DND-41 (cell line): ENCODE data around the gene TGM3.

Source experiments
- ATAC-seq: fragments of 200-7000 bp; cut with Tn5 transposase; 3 replicates; pipeline ENCODE4 v1.9.1; 2021; ENCODE audit warnings: low read depth; ENCODE audit not compliant: insufficient read depth
- DNase-seq: peaks from one replicate; pipeline ENCODE4 v3.0.0-alpha.2; 2020
- H2AFZ ChIP-seq: 2 replicates; pipeline ENCODE4 v1.6.0; 2012; ENCODE audit warnings: low read depth, low read length
- H3K27ac ChIP-seq: 2 replicates; pipeline ENCODE4 v1.5.1; 2012; ENCODE audit warnings: low read length, inconsistent platforms
- H3K27me3 ChIP-seq: fragments of 200-600 bp; sonication (generic); 2 replicates; pipeline ENCODE4 v1.6.0; 2012; ENCODE audit warnings: low read length, mild to moderate bottlenecking, inconsistent platforms; ENCODE audit not compliant: insufficient read depth, poor library complexity
- H3K36me3 ChIP-seq: 2 replicates; pipeline ENCODE4 v1.5.1; 2012; ENCODE audit warnings: low read length, inconsistent platforms; ENCODE audit not compliant: insufficient read depth
- H3K4me1 ChIP-seq: 2 replicates; pipeline ENCODE4 v1.5.1; 2012; ENCODE audit warnings: mild to moderate bottlenecking, low read length; ENCODE audit not compliant: insufficient read depth
- H3K4me2 ChIP-seq: 2 replicates; pipeline ENCODE4 v1.6.0; 2012; ENCODE audit warnings: mild to moderate bottlenecking, moderate library complexity, low read length, inconsistent platforms; ENCODE audit not compliant: insufficient read depth
- H3K4me3 ChIP-seq, 2 experiments: fragments of 200-600 bp in 1 of 2; shearing (Covaris generic) in 1 of 2; 2 replicates each; pipeline ENCODE4 v1.5.1; 2012 to 2016; ENCODE audit warnings: inconsistent platforms in 2 of 2, low read length in 2 of 2, mild to moderate bottlenecking in 2 of 2, low read depth in 1 of 2, moderate library complexity in 1 of 2
- H3K79me2 ChIP-seq: 2 replicates; pipeline ENCODE4 v1.6.0; 2012; ENCODE audit warnings: low read length, inconsistent platforms; ENCODE audit not compliant: insufficient read depth
- H3K9ac ChIP-seq: 2 replicates; pipeline ENCODE4 v1.6.0; 2012; ENCODE audit warnings: low read depth, mild to moderate bottlenecking, inconsistent platforms, low read length, moderate library complexity
- H3K9me3 ChIP-seq: 2 replicates; pipeline ENCODE4 v1.5.1; 2012; ENCODE audit warnings: low read length, moderate library complexity, mild to moderate bottlenecking, inconsistent platforms; ENCODE audit not compliant: insufficient read depth, severe bottlenecking
- H4K20me1 ChIP-seq: 2 replicates; pipeline ENCODE4 v1.6.0; 2012; ENCODE audit warnings: low read length; ENCODE audit not compliant: insufficient read depth
- EZH2 ChIP-seq: IDR thresholded peaks from 3 replicates; pipeline ENCODE4 v1.6.1; 2012; ENCODE audit warnings: borderline replicate concordance, low read depth, mild to moderate bottlenecking, moderate library complexity, low read length, inconsistent platforms; ENCODE audit not compliant: severe bottlenecking
- TF ChIP-seq, protein P1 (sequence below): IDR thresholded peaks from 2 replicates; pipeline ENCODE4 v1.5.1; 2012; ENCODE audit warnings: borderline replicate concordance, low read length, moderate library complexity, mild to moderate bottlenecking; ENCODE audit not compliant: poor library complexity, severe bottlenecking; ENCODE audit errors: extremely low read depth

The TGM3 gene

GRCh38 chr20:2313316-2313715 is 17.5 kb downstream of the TGM3 start:
- Histone ChIP-seq H3K4me2 (no peak overlapping the region), H2AFZ (no peak overlapping the region), H3K79me2 (no peaks in the 10 kb centered on the region), H3K4me3 (no peak overlapping the region), H3K9me3 (no peaks in the 10 kb centered on the region), H3K27me3 (peaks cover 5% of the 10 kb centered on the region), H3K4me1 (no peaks in the 10 kb centered on the region), H3K36me3 (no peaks in the 10 kb centered on the region), H4K20me1 (no peaks in the 10 kb centered on the region), H3K9ac (no peak overlapping the region), H3K27ac (no peak overlapping the region)
- ATAC-seq (no peak), DNase-seq (no peak)
- TF ChIP-seq, protein P1, sequence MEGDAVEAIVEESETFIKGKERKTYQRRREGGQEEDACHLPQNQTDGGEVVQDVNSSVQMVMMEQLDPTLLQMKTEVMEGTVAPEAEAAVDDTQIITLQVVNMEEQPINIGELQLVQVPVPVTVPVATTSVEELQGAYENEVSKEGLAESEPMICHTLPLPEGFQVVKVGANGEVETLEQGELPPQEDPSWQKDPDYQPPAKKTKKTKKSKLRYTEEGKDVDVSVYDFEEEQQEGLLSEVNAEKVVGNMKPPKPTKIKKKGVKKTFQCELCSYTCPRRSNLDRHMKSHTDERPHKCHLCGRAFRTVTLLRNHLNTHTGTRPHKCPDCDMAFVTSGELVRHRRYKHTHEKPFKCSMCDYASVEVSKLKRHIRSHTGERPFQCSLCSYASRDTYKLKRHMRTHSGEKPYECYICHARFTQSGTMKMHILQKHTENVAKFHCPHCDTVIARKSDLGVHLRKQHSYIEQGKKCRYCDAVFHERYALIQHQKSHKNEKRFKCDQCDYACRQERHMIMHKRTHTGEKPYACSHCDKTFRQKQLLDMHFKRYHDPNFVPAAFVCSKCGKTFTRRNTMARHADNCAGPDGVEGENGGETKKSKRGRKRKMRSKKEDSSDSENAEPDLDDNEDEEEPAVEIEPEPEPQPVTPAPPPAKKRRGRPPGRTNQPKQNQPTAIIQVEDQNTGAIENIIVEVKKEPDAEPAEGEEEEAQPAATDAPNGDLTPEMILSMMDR: no peak
- TF ChIP-seq EZH2: no peak

DNA sequence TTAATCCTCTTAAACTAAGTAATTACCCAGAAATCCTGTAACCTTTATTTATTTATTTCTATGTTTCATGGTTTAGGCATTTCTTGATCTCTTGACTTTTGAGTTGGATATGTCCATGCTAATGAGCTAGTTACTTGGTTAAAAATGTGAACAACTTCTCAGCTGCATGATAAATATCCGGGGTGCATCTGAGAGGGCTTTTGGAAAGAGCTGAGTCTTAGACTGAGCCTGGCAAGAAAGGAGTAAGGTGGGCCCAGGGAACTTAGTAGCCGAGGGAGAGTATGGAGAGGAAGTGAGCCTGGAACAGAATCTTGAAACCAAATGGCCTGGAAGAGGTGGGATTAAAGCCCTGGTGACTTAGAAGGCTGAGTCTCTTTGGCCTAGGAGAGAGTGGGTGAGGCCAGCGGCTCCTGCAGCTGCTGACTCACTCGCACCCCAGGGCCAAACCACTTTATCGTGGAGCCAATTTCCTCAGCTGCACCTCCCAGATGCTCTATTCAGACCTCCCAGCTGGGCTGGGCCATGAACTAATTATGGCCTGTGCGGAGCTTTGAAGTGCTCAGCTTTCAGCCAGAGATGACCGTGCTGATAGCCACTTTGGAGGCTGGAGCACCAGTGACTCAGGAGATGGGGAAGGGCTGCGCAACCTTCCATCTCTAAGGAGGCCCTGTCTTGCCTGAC is 19.1 kb downstream of the TGM3 start:
- Histone ChIP-seq H3K4me2 (no peak overlapping the region), H3K9ac (no peak overlapping the region), H2AFZ (no peak overlapping the region), H3K36me3 (no peaks in the 10 kb centered on the region), H3K27ac (no peak overlapping the region), H3K27me3 (peaks cover 10% of the 10 kb centered on the region), H3K4me1 (no peaks in the 10 kb centered on the region), H4K20me1 (no peaks in the 10 kb centered on the region), H3K4me3 (no peak overlapping the region), H3K79me2 (no peaks in the 10 kb centered on the region), H3K9me3 (no peaks in the 10 kb centered on the region)
- TF ChIP-seq EZH2: no peak
- TF ChIP-seq, protein P1: no peak
- no peak for DNase-seq
- no peak for ATAC-seq

GRCh38 chr20:2315440-2315778 is 19.6 kb downstream of the TGM3 start:
- no peaks in the 10 kb centered on the region for H3K79me2 ChIP-seq
- no peaks in the 10 kb centered on the region for H3K36me3 ChIP-seq
- DNase-seq (no peak), ATAC-seq (no peak)
- TF ChIP-seq, protein P1: no peak
- no peak for TF ChIP-seq EZH2
- H3K27ac ChIP-seq: no peak overlapping the region
- H4K20me1 ChIP-seq: no peaks in the 10 kb centered on the region
- H3K27me3 ChIP-seq: peaks cover 10% of the 10 kb centered on the region
- H2AFZ ChIP-seq: no peak overlapping the region
- H3K9me3 ChIP-seq: no peaks in the 10 kb centered on the region
- no peaks in the 10 kb centered on the region for H3K4me1 ChIP-seq
- H3K4me2 ChIP-seq: no peak overlapping the region
- H3K9ac ChIP-seq: no peak overlapping the region
- H3K4me3 ChIP-seq: no peak overlapping the region
